GM10266 (cell line): ENCODE measurements around the gene DGKH.

Experiments used
- DNase-seq: peaks from one replicate; pipeline ENCODE4 v3.0.0; 2012; ENCODE audit errors: extremely low spot score
- CTCF ChIP-seq: IDR thresholded peaks from 2 replicates; pipeline ENCODE4 v1.5.1; 2012; ENCODE audit warnings: mild to moderate bottlenecking, low read depth; ENCODE audit not compliant: control insufficient read depth, insufficient read depth; ENCODE audit errors: missing control alignments

DGKH gene

GRCh38 chr13:42014119-42014518, 34.3 kb upstream of the DGKH start:
- TF ChIP-seq CTCF, result no peak
- DNase-seq, result no peak

- DNase-seq, result no peak
Observed at GRCh38 chr13:42017264-42017663, 31.2 kb upstream of the DGKH start.

GRCh38 chr13:42021851-42022250, 26.6 kb upstream of the DGKH start:
- TF ChIP-seq CTCF, result no peak
- no peak for DNase-seq

More at GRCh38 chr13:42017264-42017663, 31.2 kb upstream of the DGKH start:
- no peak for TF ChIP-seq CTCF

GRCh38 chr13:42022336-42022735, 26.1 kb upstream of the DGKH start:
- DNase-seq, result no peak
- no peak for TF ChIP-seq CTCF

- no peak for DNase-seq
- no peak for TF ChIP-seq CTCF
Observed at GRCh38 chr13:42022796-42023493, 25.5 kb upstream of the DGKH start.

GRCh38 chr13:42027286-42027685, 21.2 kb upstream of the DGKH start:
- no peak for TF ChIP-seq CTCF
- no peak for DNase-seq

- no peak for TF ChIP-seq CTCF
- DNase-seq, result no peak
Observed at GRCh38 chr13:42028113-42028799, 20.2 kb upstream of the DGKH start.
